H54 (cell line): ENCODE results near the gene TMEM63A.
"Not testable (repeated sequence)": the region's sequence is repeated elsewhere in the genome, so short reads cannot be mapped to it uniquely, and the experiment has no call there.

ENCODE experiments used
- DNase-seq: peaks from one replicate; pipeline ENCODE4 v3.0.0; 2011; ENCODE audit warnings: low spot score, mixed read lengths; ENCODE audit not compliant: insufficient read length
- FAIRE-seq: peaks from 3 replicates; lab custom pipeline; 2011; peaks lifted over from hg19 to GRCh38; lab: Jason Lieb, UNC
- POLR2A ChIP-seq: IDR thresholded peaks from 2 replicates; pipeline ENCODE4 v1.6.1; 2011; ENCODE audit warnings: low read depth, mild to moderate bottlenecking, low read length

Gene TMEM63A

DNA sequence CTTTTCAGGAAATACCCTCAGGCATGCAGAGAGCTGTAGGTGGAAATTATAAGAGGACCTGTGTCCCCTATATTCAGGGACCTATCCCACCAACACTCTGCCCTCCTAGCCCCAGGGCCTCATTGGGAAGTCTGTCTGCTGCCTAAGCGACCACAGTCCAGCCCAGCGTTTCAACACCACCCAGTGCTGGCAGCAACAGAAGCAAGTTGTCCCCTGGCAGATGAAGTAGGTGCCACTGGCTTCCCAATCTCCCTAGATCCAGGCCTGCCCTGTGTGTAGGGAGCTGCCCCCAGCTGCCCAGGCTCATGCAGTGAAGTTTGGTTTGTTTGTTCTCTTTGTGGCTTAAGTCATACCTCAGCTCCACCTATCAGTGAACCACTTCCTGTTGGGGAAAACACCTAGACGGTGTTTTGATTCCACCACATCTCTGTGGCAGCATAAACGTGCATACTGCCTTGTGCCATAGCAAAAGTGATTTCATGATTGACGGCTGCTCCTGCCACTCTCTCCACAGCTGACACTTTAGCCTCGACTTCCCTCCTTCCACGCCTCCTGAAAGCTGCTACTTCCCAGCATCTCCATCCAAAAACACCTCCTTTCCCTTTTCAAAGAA is 14.9 kb upstream of the TMEM63A start:
- FAIRE-seq = peak; percentile 11
- TF ChIP-seq POLR2A = no peak

DNA sequence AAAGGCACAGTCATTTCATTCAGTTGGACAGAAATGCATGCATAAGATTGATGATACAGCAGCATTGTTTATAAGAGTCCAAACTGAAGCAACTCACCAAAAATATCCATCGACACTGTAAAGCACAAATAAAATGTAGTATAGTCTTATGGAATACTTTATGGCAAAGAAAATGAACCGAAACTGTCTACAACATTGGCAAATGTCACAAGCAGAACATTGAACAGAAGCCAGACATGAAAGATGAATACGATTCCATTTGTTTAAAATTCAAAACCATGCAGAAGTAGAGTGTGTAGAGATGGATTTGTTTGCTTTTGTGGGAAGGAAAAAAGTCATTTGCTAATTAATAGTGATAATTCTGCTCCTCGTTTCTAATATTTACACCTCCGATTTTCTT is 14.3 kb upstream of the TMEM63A start:
- no peak for FAIRE-seq
- DNase-seq = no peak
- TF ChIP-seq POLR2A = no peak

More for the DNA sequence above, 14.9 kb upstream of the TMEM63A start:
- peak; percentile 63 for DNase-seq

DNA sequence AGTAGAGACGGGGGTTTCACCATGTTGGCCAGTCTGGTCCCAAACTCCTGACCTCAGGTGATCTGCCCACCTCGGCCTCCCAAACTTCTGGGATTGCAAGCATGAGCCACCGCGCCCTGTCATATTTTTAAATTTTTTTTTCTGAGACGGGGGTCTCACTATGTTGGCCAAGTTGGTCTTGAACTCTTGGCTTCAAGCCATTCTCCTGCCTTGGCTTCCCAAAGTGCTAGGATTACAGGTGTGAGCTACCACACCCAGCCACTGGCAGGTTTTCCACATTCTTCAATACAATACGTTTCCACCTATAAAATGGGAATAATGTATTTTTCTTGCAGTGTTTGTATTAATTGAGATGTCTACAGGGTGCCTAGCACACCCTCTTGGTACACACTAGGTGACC is 10.1 kb upstream of the TMEM63A start:
- FAIRE-seq = no peak

DNA sequence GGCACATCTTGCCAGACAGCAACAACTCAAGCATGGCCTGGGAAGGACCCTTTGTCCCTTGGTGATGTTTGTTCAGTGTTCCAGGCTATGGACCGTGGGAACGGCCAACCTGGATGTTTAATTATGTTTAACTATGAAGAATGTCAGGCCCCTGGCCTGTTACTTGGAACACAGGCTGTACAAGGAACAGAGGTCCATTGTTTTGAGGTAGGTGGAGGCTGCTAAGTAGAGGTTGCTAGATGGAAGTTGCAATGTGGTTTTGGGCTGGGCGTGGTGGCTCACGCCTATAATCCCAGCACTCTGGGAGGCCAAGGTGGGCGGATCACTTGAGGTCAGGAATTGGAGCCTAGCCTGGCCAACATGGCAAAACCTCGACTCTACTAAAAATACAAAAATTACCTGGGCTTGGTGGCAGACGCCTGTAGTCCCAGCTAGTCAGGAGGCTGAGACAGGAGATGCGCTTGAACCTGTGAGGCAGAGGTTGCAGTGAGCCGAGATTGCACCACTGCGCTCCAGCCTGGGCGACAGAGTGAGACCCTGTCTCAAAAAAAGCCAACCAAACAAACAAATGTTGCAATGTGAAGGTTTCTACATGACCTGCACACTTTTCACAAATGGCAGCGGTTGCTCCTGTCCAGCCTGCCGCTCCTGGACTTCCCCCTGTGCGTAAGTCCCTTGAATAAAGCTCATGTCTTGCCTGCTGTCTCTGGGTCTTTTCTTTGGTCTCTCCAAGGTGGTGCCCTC is 9.2 kb upstream of the TMEM63A start:
- FAIRE-seq = no peak
- no peak for TF ChIP-seq POLR2A
- no peak for DNase-seq

More for the DNA sequence above, 10.1 kb upstream of the TMEM63A start:
- TF ChIP-seq POLR2A = no peak
- no peak for DNase-seq

DNA sequence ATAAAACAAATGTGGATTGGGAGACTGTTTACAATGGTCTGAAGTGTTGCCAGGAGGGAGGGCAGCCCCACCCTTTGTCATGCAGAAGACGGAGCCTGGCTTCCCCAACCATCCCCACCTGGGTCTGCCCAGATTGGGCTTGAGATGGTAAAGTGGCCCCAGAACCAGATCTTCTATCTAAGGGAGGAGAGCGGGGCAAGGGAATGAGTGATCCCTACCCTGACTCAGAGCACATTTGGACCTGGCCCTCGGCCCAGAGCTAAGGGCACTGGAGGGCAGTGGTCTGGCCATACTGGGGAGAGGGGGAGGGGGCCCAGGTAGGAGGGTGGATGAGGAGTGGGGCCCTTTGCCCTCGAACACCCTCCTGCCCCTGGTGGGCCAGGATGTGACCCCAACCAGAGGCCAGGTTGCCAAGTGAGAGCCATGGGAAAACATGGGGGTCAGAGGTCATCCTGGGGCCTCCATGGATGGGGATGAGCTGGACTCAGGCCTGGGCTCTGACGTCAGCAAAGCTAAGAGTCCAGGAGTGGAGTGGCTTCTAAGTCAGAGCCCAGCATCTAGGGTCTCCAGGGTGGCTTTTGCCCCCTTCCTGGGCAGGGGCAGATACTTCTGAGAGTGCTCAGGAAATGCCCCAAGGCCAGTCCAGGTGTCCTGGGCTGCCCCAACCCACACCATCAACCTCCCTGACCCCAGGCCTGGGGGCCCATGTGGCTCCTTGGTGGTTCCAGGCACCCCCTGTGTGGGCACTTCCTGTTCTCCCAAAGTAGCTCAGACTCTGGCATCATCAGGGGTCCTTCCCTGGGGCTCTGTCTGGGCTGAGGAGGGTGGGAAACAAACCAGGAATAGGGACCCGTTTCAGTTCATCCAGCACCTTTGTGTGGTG is 8.4 kb upstream of the TMEM63A start:
- DNase-seq = peak; percentile 37
- no peak for FAIRE-seq
- TF ChIP-seq POLR2A = no peak

DNA sequence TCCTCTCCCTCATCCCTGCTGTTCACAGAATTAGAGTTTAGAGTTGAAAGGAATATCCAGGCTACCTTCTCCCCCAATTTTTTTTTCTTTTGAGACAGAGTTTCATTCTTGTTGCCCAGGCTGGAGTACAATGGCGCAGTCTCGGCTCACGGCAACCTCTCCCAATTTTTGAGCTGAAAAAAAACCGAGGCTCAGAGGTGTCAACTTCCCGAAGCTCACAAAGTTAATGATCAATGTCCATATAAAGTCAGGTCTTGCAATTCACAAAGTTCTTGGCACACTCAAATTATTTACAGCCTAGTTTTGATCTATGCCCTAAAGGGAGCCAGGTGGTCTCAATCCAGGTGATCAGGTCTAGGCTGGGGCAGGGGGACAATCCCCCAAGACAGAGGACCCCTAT is 7.6 kb upstream of the TMEM63A start:
- no peak for FAIRE-seq

DNA sequence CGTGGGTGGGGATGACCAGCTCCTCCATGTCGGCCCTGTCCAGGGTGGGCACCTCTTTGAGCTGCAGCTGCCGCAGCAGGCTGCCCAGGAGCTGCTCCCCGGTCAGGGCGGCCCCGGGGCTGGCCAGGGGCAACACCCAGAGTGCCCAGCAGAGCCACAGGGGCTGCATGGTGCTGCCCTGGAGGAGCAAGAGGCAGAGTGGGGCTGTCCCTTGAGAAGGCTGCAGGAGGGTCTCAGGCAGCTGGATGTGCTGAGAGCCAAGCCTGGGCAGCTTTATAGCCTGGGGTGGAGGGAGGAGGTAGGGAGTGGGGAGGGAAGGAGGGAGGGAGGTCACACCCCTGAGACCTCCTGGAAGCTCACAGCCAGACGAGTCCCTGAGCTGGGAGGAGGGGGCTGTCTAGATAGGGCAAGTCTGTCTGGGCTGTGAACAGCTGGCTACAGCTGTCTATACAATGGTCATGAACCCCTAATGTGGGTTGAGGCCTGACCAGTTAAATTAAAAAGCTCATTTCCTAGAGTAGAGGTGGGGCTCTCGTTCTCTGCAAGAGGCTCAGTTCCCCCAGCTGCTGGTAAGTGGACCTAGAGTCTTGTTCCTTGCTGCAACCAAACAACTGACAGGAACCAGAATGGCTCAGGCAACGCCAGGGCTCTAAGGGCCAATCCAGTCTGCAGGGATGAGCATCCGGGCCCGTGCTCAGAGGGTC is 6.9 kb upstream of the TMEM63A start, which contains the start of gene LEFTY1:
TSS of gene LEFTY1 (minus strand) at position 249 of the 704 bp plus-strand sequence. CDS start at position 169, 80 bp downstream.
- no peak for FAIRE-seq
- no peak for TF ChIP-seq POLR2A

More for the DNA sequence above, 7.6 kb upstream of the TMEM63A start:
- TF ChIP-seq POLR2A = no peak
- no peak for DNase-seq

DNA sequence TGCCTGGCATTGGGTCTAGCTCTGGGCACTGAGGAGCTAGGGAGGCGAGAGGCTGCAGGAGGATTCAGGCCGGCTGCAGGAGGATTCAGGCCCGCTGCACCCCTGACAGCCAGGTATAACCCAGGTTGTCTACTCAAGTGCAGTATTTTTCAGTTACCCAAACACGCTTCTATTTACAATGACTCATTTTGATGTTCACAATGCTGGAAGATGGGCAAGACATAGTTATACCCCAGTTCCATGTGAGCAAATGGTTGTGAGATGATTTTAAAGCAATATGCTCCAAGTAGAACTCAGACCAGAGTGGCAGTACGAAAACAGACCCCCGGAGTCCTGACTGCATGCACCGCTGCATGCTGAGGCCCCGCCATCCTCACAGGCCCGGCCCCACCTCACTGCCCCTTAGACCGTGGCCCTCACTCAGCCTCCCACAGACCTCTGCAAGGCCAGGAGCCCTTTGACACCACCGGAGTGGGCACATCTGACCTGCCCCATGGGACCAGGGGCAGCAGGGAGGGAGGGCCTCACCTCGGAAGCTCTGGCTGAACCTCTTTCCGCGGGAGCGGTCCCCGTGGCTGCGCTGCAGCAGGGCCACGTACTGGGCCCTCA is 6.2 kb upstream of the TMEM63A start:
- FAIRE-seq (no peak), DNase-seq (no peak)
- no peak for TF ChIP-seq POLR2A

More for the DNA sequence above, 6.9 kb upstream of the TMEM63A start, which contains the start of gene LEFTY1:
- no peak for DNase-seq

DNA sequence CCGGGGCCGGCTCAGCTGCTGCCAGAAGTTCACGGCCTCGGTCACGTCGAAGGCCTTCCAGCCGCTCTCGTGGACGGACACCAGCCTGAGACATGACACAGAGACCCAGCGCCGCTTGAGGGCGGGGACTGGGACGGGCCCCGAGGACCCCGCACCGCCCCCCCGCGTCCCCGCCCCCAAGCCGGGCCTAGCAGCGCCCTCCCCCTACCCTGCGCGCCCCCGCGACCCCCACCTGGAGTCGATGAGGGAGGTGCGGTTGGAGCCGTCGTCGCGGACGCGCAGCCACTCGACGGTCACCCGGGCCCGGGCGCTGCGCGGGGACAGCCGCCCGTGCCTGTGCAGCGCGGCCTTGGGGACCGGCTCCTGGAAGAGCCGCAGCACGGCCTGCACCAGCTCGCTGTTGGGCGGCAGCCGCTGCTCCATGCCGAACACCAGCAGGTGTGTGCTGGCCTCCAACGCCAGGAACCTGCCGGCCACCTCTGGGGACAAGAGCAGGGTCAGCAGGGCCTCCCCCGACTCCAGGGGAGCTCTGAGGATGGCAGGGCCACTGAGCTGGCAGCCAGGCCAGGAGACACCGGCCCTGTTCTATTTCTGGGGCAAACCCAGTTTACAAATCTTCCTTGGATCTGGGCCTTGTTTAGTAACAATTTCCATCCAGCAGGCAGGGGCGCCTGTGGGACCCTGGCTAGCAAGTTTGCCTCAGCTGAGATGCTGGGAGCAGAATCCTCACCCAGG is 5.5 kb upstream of the TMEM63A start:
- not testable (repeated sequence) for DNase-seq, FAIRE-seq

DNA sequence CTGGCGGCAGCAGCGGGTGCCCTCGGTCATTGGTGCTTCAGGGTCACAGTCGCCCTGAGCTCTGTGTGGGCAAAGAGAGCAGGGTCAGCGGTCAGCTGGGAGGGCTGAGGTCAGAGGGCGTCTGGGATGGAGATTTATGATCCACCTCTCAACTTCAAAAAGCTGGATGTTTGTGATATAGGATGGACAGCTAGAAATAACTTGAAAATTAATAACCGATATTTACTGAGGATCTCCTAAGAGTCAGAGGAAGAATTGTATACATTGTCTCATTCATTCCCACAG is 4.8 kb upstream of the TMEM63A start:
- FAIRE-seq (no peak), DNase-seq (no peak)
- TF ChIP-seq POLR2A = no peak

DNA sequence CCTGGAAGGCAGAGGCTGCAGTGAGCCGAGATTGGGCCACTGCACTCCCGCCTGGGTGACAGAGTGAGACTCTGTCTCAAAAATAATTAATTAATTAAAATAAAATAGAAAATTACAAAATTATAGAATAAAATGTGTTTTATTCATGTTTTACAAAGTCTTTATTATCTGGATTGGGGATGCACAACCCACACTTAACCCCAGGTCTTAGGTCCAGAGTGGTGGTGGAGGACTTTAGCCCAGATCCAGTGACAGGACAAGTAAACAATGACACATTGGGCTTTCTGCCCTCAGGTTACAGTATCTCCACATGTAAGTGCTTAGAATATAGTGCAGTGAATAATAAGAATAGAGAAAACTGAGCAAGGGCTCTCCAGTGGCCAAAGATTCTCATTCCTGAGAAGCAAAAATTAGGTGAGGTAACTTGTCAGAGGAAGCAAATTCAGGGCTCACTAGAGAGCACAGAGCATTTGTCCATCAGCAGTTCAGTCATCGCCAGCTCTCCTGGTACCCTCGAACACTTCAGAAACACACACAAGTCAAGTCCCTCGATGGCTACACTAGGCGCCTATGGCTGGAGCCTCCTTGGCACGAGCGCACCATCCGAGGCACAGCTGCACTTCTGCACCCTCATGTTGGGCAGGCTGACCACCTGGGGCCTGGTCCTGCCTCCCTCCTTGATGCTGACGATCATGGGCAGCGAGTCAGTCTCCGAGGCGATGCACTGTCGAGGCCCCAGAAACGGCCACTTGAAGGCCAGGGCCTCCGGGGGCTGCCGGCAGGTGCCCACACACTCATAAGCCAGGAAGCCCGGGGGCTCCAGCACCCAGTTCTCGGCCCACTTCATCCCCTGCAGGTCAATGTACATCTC is 4.2 kb upstream of the TMEM63A start:
- FAIRE-seq = no peak
- TF ChIP-seq POLR2A = no peak
- no peak for DNase-seq

DNA sequence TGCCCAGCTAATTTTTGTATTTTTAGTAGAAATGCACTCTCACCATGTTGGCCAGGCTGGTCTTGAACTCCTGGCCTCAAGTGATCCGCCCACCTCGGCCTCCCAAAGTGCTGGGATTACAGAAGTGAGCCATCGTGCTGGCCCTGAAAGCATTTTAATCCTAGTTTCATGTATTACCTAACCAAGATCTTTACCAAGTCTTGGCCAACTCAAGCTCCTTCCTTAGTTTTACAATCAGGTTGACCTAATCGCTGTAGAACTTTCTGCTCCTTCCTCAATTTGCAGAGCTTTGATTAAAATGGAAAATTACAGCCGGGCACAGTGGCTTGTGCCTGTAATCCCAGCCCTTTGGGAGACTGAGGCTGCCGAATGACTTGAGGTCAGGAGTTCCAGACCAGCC is 3.2 kb upstream of the TMEM63A start:
- FAIRE-seq (no peak), DNase-seq (no peak)
- no peak for TF ChIP-seq POLR2A
